Upper lobe of right lung (tissue), 1 donor: ENCODE results near the gene RBM38. TPM values are rescaled to one million over a fixed set of nuclear protein-coding genes. Genes with fewer than 3 reads are reported as not detected.

Source experiments
- ATAC-seq: fragments of 200-7000 bp; cut with Tn5 transposase; one replicate; pipeline ENCODE4 v1.9.1; 2020; ENCODE audit warnings: mild to moderate bottlenecking, moderate library complexity
- DNase-seq: peaks from one replicate; pipeline ENCODE4 v3.0.0-alpha.2; 2020
- H3K27ac ChIP-seq: fragments of 200-600 bp; one replicate; pipeline ENCODE4 v1.8.0; 2022
- H3K27me3 ChIP-seq: fragments of 200-600 bp; one replicate; pipeline ENCODE4 v1.8.0; 2022; ENCODE audit warnings: mild to moderate bottlenecking
- H3K36me3 ChIP-seq: fragments of 200-600 bp; one replicate; pipeline ENCODE4 v1.8.0; 2022
- H3K4me1 ChIP-seq: fragments of 200-600 bp; one replicate; pipeline ENCODE4 v1.8.0; 2022
- H3K4me3 ChIP-seq: fragments of 200-600 bp; one replicate; pipeline ENCODE4 v1.8.0; 2022; ENCODE audit warnings: mild to moderate bottlenecking
- H3K9me3 ChIP-seq: fragments of 200-600 bp; one replicate; pipeline ENCODE4 v1.8.0; 2022
- CTCF ChIP-seq: fragments of 200-600 bp; IDR thresholded peaks from one replicate; pipeline ENCODE4 v1.8.0; 2022; ENCODE audit warnings: antibody characterized with exemption
- intact Hi-C: fragments of 100-400 bp; cut with DNase I; formaldehyde crosslinking; loops from one replicate; pipeline ENCODE4 v1.11.0; 2022
- total RNA-seq: library from RNA; stranded (reverse); fragmentation: NEBNext Ultra II Directional; extraction: Animal tissue kit (Norgen Biotek cat#: 25700); gene quantifications from one replicate; pipeline ENCODE4 v1.2.1, GENCODE V29; 2021
- donor health status: DM: no; HTN: yes; CAD: no; lungs with severe emphysema.

RBM38 gene
- total RNA-seq, 1 donor from 2014 or later: 13.4 TPM

- TF ChIP-seq CTCF: no peak
- intact Hi-C loops: no loop called here
- Histone ChIP-seq H3K9me3 (no peaks in the 10 kb centered on the region), H3K27ac (peak overlapping the region; percentile 66), H3K27me3 (no peaks in the 10 kb centered on the region), H3K36me3 (no peaks in the 10 kb centered on the region), H3K4me1 (peaks cover 19% of the 10 kb centered on the region), H3K4me3 (no peak overlapping the region)
- ATAC-seq (peak; percentile 80), DNase-seq (peak; percentile 88)
These were observed 49.7 kb downstream of the RBM38 start for GRCh38 chr20:57440678-57441509.

- TF ChIP-seq CTCF: no peak
- Histone ChIP-seq H3K4me1 (peaks cover 18% of the 10 kb centered on the region), H3K9me3 (no peaks in the 10 kb centered on the region), H3K27me3 (no peaks in the 10 kb centered on the region), H3K36me3 (no peaks in the 10 kb centered on the region), H3K4me3 (no peak overlapping the region), H3K27ac (peak overlapping the region; percentile 66)
- ATAC-seq (no peak), DNase-seq (no peak)
- intact Hi-C loops: no loop called here
These were observed 50.4 kb downstream of the RBM38 start for GRCh38 chr20:57441510-57442154.

GRCh38 chr20:57442158-57442887 lies 51.1 kb downstream of the RBM38 start:
- H3K27me3 ChIP-seq: no peaks in the 10 kb centered on the region
- H3K4me3 ChIP-seq: no peak overlapping the region
- no peak overlapping the region for H3K27ac ChIP-seq
- H3K36me3 ChIP-seq: no peaks in the 10 kb centered on the region
- no peak for DNase-seq
- TF ChIP-seq CTCF: no peak
- intact Hi-C loops: no loop called here
- peaks cover 18% of the 10 kb centered on the region for H3K4me1 ChIP-seq
- H3K9me3 ChIP-seq: no peaks in the 10 kb centered on the region
- ATAC-seq: no peak

- TF ChIP-seq CTCF: no peak
- Histone ChIP-seq H3K4me1 (peaks cover 18% of the 10 kb centered on the region), H3K27ac (no peak overlapping the region), H3K36me3 (no peaks in the 10 kb centered on the region), H3K9me3 (no peaks in the 10 kb centered on the region), H3K27me3 (no peaks in the 10 kb centered on the region), H3K4me3 (no peak overlapping the region)
- no peak for ATAC-seq
- DNase-seq: no peak
- intact Hi-C loops: no loop called here
These were observed 51.7 kb downstream of the RBM38 start for GRCh38 chr20:57442888-57443239.

GRCh38 chr20:57443349-57444265 lies 52.4 kb downstream of the RBM38 start:
- TF ChIP-seq CTCF: no peak
- no peaks in the 10 kb centered on the region for H3K27me3 ChIP-seq
- intact Hi-C loops: no loop called here
- ATAC-seq (no peak), DNase-seq (no peak)
- no peak overlapping the region for H3K4me3 ChIP-seq
- H3K4me1 ChIP-seq: peaks cover 15% of the 10 kb centered on the region
- no peaks in the 10 kb centered on the region for H3K36me3 ChIP-seq
- H3K27ac ChIP-seq: no peak overlapping the region
- no peaks in the 10 kb centered on the region for H3K9me3 ChIP-seq
